Measurements from ENCODE around the gene BCL2A1. TPM values are rescaled to one million over a fixed set of nuclear protein-coding genes. Genes with fewer than 3 reads are reported as not detected.
"Not testable (repeated sequence)": the region's sequence is repeated elsewhere in the genome, so short reads cannot be mapped to it uniquely, and the experiment has no call there.

Gene BCL2A1
- total and polyA plus RNA-seq, 7 experiments from 2014 or later, result 27.3 to 119 (median 29.9) TPM

- Histone ChIP-seq H3K9me3 (ENCODE audit: control insufficient read depth in 2 of 3, low read length in 3 of 3) (no peaks in the 10 kb centered on the region), H3K36me3 (ENCODE audit: control insufficient read depth in 2 of 3, insufficient read depth in 3 of 3, low read length in 3 of 3) (no peaks in the 10 kb centered on the region), H3K27me3 (ENCODE audit: control insufficient read depth in 2 of 2, insufficient read depth in 2 of 2, low read length in 2 of 2) (no peaks in the 10 kb centered on the region), H3K27ac (ENCODE audit: low read depth, low read length) (no peak overlapping the region), H3K4me1 (ENCODE audit: control insufficient read depth in 2 of 2, insufficient read depth in 2 of 2, low read length in 2 of 2) (no peaks in the 10 kb centered on the region), H3K4me3 (ENCODE audit: low read length) (no peak overlapping the region)
- ATAC-seq (no peak), DNase-seq (no peak)
- ChIA-PET POLR2A (no interaction called here), CTCF (no interaction called here)
- H3K9me3 Mint-ChIP-seq, result peaks cover 0 to 5% (median 0%) of the 10 kb centered on the region in 11 donors
- H3K4me1 Mint-ChIP-seq, result peaks cover 0 to 9% (median 6%) of the 10 kb centered on the region in 7 donors
- no peak overlapping the region for H3K4me3 Mint-ChIP-seq
- peaks cover 0 to 6% (median 0%) of the 10 kb centered on the region in 5 donors for H3K27me3 Mint-ChIP-seq
- no peak overlapping the region for H3K27ac Mint-ChIP-seq
- H3K36me3 Mint-ChIP-seq, result peaks cover 0 to 3% (median 0%) of the 10 kb centered on the region in 5 donors
- intact Hi-C loops (cut with micrococcal nuclease), result no loop called here
Observed at GRCh38 chr15:79938143-79938542, 32.9 kb downstream of the BCL2A1 start.

GRCh38 chr15:79935556-79936201 lies 35.3 kb downstream of the BCL2A1 start:
- H3K9me3 ChIP-seq (ENCODE audit: control insufficient read depth in 2 of 3, low read length in 3 of 3); H3K27me3 Mint-ChIP-seq; CTCF ChIA-PET; H3K36me3 ChIP-seq (ENCODE audit: control insufficient read depth in 2 of 3, insufficient read depth in 3 of 3, low read length in 3 of 3); H3K4me1 ChIP-seq (ENCODE audit: control insufficient read depth in 2 of 2, insufficient read depth in 2 of 2, low read length in 2 of 2); ATAC-seq; H3K27ac ChIP-seq (ENCODE audit: low read depth, low read length); H3K36me3 Mint-ChIP-seq; H3K9me3 Mint-ChIP-seq; H3K4me3 Mint-ChIP-seq; intact Hi-C loops (cut with micrococcal nuclease); H3K27ac Mint-ChIP-seq; DNase-seq; H3K27me3 ChIP-seq (ENCODE audit: control insufficient read depth in 2 of 2, insufficient read depth in 2 of 2, low read length in 2 of 2); POLR2A ChIA-PET; H3K4me3 ChIP-seq (ENCODE audit: low read length): not testable (repeated sequence)
- H3K4me1 Mint-ChIP-seq, result peaks cover 2 to 12% (median 10%) of the 10 kb centered on the region in 7 donors

DNA sequence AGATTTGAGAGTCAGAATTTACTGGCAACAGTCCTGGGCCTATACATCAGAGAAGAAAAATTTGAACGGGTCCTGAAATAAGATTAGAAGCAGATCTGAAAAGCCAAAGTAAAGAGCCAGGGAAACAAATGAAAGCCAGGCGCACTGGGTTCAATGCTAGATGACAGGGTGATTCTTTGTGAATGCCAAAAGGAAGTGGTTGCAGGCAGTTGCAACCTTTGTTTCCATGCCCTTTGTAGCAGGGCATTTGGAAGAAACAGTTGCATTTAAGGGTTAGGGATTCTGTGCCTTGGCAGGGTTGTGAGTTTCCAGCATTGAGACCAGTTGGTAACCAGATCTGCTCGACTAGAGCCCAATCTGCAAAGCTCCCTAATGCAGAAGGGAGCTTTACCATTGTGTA lies 37.8 kb downstream of the BCL2A1 start:
- H3K4me3 Mint-ChIP-seq, result no peak overlapping the region
- H3K9me3 Mint-ChIP-seq, result peaks cover 0 to 8% (median 0%) of the 10 kb centered on the region in 11 donors
- Histone ChIP-seq H3K9me3 (ENCODE audit: control insufficient read depth in 2 of 3, low read length in 3 of 3) (no peaks in the 10 kb centered on the region), H3K4me1 (ENCODE audit: control insufficient read depth in 2 of 2, insufficient read depth in 2 of 2, low read length in 2 of 2) (no peaks in the 10 kb centered on the region), H3K27ac (ENCODE audit: low read depth, low read length) (no peak overlapping the region), H3K4me3 (ENCODE audit: low read length) (no peak overlapping the region), H3K27me3 (ENCODE audit: control insufficient read depth in 2 of 2, insufficient read depth in 2 of 2, low read length in 2 of 2) (no peaks in the 10 kb centered on the region), H3K36me3 (ENCODE audit: control insufficient read depth in 2 of 3, insufficient read depth in 3 of 3, low read length in 3 of 3) (no peaks in the 10 kb centered on the region)
- POLR2A ChIA-PET, result interaction anchor here (0.8 to 3.2 kb wide), 2 partner anchors 10 to 37 kb away, joined by 3 to 16 read pairs; no protein-coding TSS in a partner anchor
- no peak overlapping the region for H3K27ac Mint-ChIP-seq
- ATAC-seq (no peak), DNase-seq (no peak)
- peaks cover 4 to 12% (median 10%) of the 10 kb centered on the region in 7 donors for H3K4me1 Mint-ChIP-seq
- intact Hi-C loops (cut with micrococcal nuclease), result no loop called here
- H3K36me3 Mint-ChIP-seq, result peaks cover 0 to 6% (median 0%) of the 10 kb centered on the region in 5 donors
- H3K27me3 Mint-ChIP-seq, result peaks cover 0 to 18% (median 0%) of the 10 kb centered on the region in 5 donors
- CTCF ChIA-PET, result no interaction called here

DNA sequence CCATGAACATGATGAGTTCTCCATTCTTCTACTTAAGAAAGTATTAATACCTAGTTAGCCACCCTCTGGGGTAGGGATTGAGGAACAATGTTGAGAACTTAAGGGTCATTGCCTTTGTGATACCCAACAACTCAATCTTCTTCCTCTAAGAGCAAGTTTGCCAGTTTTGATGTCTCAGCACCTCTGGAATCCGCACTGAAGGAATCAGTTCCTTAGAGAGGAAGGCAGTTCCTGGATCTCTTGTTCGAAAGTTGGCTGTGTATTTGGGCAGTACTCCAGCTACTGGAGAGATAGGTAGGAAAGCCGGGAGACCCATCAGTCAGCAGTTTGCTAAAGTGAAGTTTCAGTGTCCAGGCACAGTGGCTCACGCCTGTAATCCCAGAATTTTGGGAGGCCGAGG lies 38.5 kb downstream of the BCL2A1 start:
- ATAC-seq (no peak), DNase-seq (no peak)
- peaks cover 0 to 6% (median 0%) of the 10 kb centered on the region in 5 donors for H3K36me3 Mint-ChIP-seq
- no peak overlapping the region for H3K4me3 ChIP-seq (ENCODE audit: low read length)
- H3K4me1 ChIP-seq (ENCODE audit: control insufficient read depth in 2 of 2, insufficient read depth in 2 of 2, low read length in 2 of 2), result no peaks in the 10 kb centered on the region
- H3K4me3 Mint-ChIP-seq, result no peak overlapping the region
- intact Hi-C loops (cut with micrococcal nuclease), result no loop called here
- no peak overlapping the region for H3K27ac ChIP-seq (ENCODE audit: low read depth, low read length)
- peaks cover 4 to 12% (median 10%) of the 10 kb centered on the region in 7 donors for H3K4me1 Mint-ChIP-seq
- H3K27me3 Mint-ChIP-seq, result peaks cover 0 to 18% (median 0%) of the 10 kb centered on the region in 5 donors
- ChIA-PET CTCF (no interaction called here), POLR2A (interaction anchor here (3.2 kb wide), 1 partner anchor 9 kb away, joined by 16 read pairs; no protein-coding TSS in a partner anchor)
- H3K27ac Mint-ChIP-seq, result no peak overlapping the region
- no peaks in the 10 kb centered on the region for H3K27me3 ChIP-seq (ENCODE audit: control insufficient read depth in 2 of 2, insufficient read depth in 2 of 2, low read length in 2 of 2)
- no peaks in the 10 kb centered on the region for H3K36me3 ChIP-seq (ENCODE audit: control insufficient read depth in 2 of 3, insufficient read depth in 3 of 3, low read length in 3 of 3)
- peaks cover 0 to 8% (median 0%) of the 10 kb centered on the region in 11 donors for H3K9me3 Mint-ChIP-seq
- no peaks in the 10 kb centered on the region for H3K9me3 ChIP-seq (ENCODE audit: control insufficient read depth in 2 of 3, low read length in 3 of 3)

DNA sequence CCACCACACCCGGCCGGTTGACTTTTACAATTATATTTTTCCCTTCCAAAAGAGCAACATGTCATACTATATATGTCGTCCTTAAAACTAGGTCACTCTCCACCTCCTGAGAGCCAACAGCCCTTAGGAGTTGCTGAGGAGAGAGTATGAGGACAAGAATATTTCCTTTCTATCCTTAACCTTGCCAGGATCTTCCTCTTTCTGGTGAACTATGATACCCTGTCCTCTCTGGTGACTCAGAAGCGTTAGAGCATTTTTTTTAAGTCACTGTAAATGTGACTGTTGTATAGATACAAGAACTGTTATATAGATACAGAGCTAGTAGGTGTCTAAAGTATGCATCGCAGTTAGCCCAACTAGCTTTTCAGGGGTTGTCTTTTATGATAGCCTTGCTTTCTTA lies 40.5 kb downstream of the BCL2A1 start:
- no peaks in the 10 kb centered on the region for H3K36me3 ChIP-seq (ENCODE audit: control insufficient read depth in 2 of 3, insufficient read depth in 3 of 3, low read length in 3 of 3)
- no peak overlapping the region for H3K27ac Mint-ChIP-seq
- no peaks in the 10 kb centered on the region for H3K27me3 ChIP-seq (ENCODE audit: control insufficient read depth in 2 of 2, insufficient read depth in 2 of 2, low read length in 2 of 2)
- intact Hi-C loops (cut with micrococcal nuclease), result no loop called here
- H3K27ac ChIP-seq (ENCODE audit: low read depth, low read length), result no peak overlapping the region
- H3K4me3 Mint-ChIP-seq, result no peak overlapping the region
- peaks cover 4 to 16% (median 10%) of the 10 kb centered on the region in 7 donors for H3K4me1 Mint-ChIP-seq
- POLR2A ChIA-PET, result no interaction called here
- H3K4me1 ChIP-seq (ENCODE audit: control insufficient read depth in 2 of 2, insufficient read depth in 2 of 2, low read length in 2 of 2), result no peaks in the 10 kb centered on the region
- CTCF ChIA-PET, result no interaction called here
- peaks cover 0 to 5% (median 0%) of the 10 kb centered on the region in 11 donors for H3K9me3 Mint-ChIP-seq
- ATAC-seq (no peak), DNase-seq (no peak)
- H3K4me3 ChIP-seq (ENCODE audit: low read length), result no peak overlapping the region
- peaks cover 0 to 18% (median 0%) of the 10 kb centered on the region in 5 donors for H3K27me3 Mint-ChIP-seq
- H3K9me3 ChIP-seq (ENCODE audit: control insufficient read depth in 2 of 3, low read length in 3 of 3), result no peaks in the 10 kb centered on the region
- H3K36me3 Mint-ChIP-seq, result peaks cover 0 to 5% (median 0%) of the 10 kb centered on the region in 5 donors

GRCh38 chr15:79929412-79929811 lies 41.6 kb downstream of the BCL2A1 start:
- Histone ChIP-seq H3K27ac (ENCODE audit: low read depth, low read length) (no peak overlapping the region), H3K27me3 (ENCODE audit: control insufficient read depth in 2 of 2, insufficient read depth in 2 of 2, low read length in 2 of 2) (no peaks in the 10 kb centered on the region), H3K36me3 (ENCODE audit: control insufficient read depth in 2 of 3, insufficient read depth in 3 of 3, low read length in 3 of 3) (no peaks in the 10 kb centered on the region), H3K9me3 (ENCODE audit: control insufficient read depth in 2 of 3, low read length in 3 of 3) (no peaks in the 10 kb centered on the region), H3K4me3 (ENCODE audit: low read length) (no peak overlapping the region), H3K4me1 (ENCODE audit: control insufficient read depth in 2 of 2, insufficient read depth in 2 of 2, low read length in 2 of 2) (peaks cover 3% of the 10 kb centered on the region in 2 donors)
- DNase-seq (no peak), ATAC-seq (no peak)
- Mint-ChIP-seq H3K36me3 (peaks cover 0 to 5% (median 0%) of the 10 kb centered on the region in 5 donors), H3K27me3 (peaks cover 0 to 18% (median 0%) of the 10 kb centered on the region in 5 donors), H3K4me3 (peak overlapping the region in 1 of 10 donors; percentile 38), H3K4me1 (peaks cover 4 to 16% (median 11%) of the 10 kb centered on the region in 7 donors), H3K27ac (no peak overlapping the region), H3K9me3 (peaks cover 0 to 5% (median 0%) of the 10 kb centered on the region in 11 donors)
- ChIA-PET CTCF (no interaction called here), POLR2A (no interaction called here)
- intact Hi-C loops (cut with micrococcal nuclease), result loop anchor here in 1 of 2 donors (10.0 kb wide), 1 partner anchor 55 kb away; no protein-coding TSS in a partner anchor

Data from naive thymus-derived CD4-positive, alpha-beta T cell (primary cell).